SK-N-SH (cell line): ENCODE data around the gene GSTO2. TPM values are rescaled to one million over a fixed set of nuclear protein-coding genes. Genes with fewer than 3 reads are reported as not detected.

Source experiments
- CTCF ChIA-PET: fragments of 300-600, 350-600 bp; formaldehyde crosslinking; extraction: SDS; loops from one replicate; lab custom pipeline; 2021; lab: Yijun Ruan, JAX
- POLR2A ChIA-PET: fragments of 350-600 bp; sonication (Branson Sonifier 250); formaldehyde crosslinking; extraction: SDS; loops from one replicate; lab custom pipeline; 2020; ENCODE audit warnings: antibody characterized with exemption, inconsistent platforms; lab: Yijun Ruan, JAX
- DNase-seq: peaks from one replicate; pipeline ENCODE4 v3.0.0; 2012
- H2AFZ ChIP-seq: fragments of 200-600 bp; sonication (generic); 2 replicates; pipeline ENCODE4 v1.8.1; 2016; ENCODE audit warnings: antibody characterized with exemption, mild to moderate bottlenecking, low read depth
- H3F3A ChIP-seq: fragments of 200-600 bp; sonication (generic); replicated peaks from 2 replicates; pipeline ENCODE3; 2016; ENCODE audit warnings: antibody characterized with exemption, mild to moderate bottlenecking; ENCODE audit not compliant: insufficient read depth
- H3K27ac ChIP-seq, 2 experiments: fragments of 200-500 bp in 1 of 2; fragments of 200-600 bp in 1 of 2; sonication (Bioruptor generic) in 1 of 2; sonication (generic), shearing (Covaris generic) in 1 of 2; 2 replicates each; pipeline versions ENCODE4 v1.5.1 to v1.6.1; 2014 to 2016; ENCODE audit warnings: low read depth in 2 of 2, inconsistent platforms in 1 of 2, low read length in 1 of 2, mild to moderate bottlenecking in 1 of 2, mixed read lengths in 1 of 2
- H3K27me3 ChIP-seq: fragments of 200-600 bp; sonication (generic), shearing (Covaris generic); 2 replicates; pipeline ENCODE4 v1.6.1; 2016; ENCODE audit warnings: mixed run types; ENCODE audit not compliant: insufficient read depth
- H3K36me3 ChIP-seq, 2 experiments: fragments of 200-500 bp in 1 of 2; fragments of 200-600 bp in 1 of 2; sonication (Bioruptor generic) in 1 of 2; sonication (generic) in 1 of 2; replicated peaks in 1 of 2; 2 replicates each; pipeline versions ENCODE3 to v1.5.1; 2014 to 2016; ENCODE audit warnings: low read length in 1 of 2, mild to moderate bottlenecking in 1 of 2; ENCODE audit not compliant: insufficient read depth in 2 of 2, control insufficient read depth in 1 of 2
- H3K4me1 ChIP-seq, 2 experiments: fragments of 200-500 bp in 1 of 2; fragments of 200-600 bp in 1 of 2; sonication (Bioruptor generic) in 1 of 2; sonication (generic), shearing (Covaris generic) in 1 of 2; 2 replicates each; pipeline versions ENCODE4 v1.5.1 to v1.6.1; 2014 to 2016; ENCODE audit warnings: low read depth in 1 of 2, low read length in 1 of 2, mixed run types in 1 of 2; ENCODE audit not compliant: insufficient read depth in 2 of 2, control insufficient read depth in 1 of 2
- H3K4me2 ChIP-seq: fragments of 200-600 bp; sonication (generic), shearing (Covaris generic); 2 replicates; pipeline ENCODE4 v1.6.1; 2017; ENCODE audit warnings: mixed run types
- H3K4me3 ChIP-seq, 2 experiments: fragments of 200-500 bp in 1 of 2; fragments of 200-600 bp in 1 of 2; sonication (Bioruptor generic) in 1 of 2; sonication (generic), shearing (Covaris generic) in 1 of 2; 2 replicates each; pipeline versions ENCODE4 v1.5.1 to v1.8.1; 2014 to 2016; ENCODE audit warnings: low read depth in 2 of 2, inconsistent platforms in 1 of 2, low read length in 1 of 2, mild to moderate bottlenecking in 1 of 2, mixed read lengths in 1 of 2, moderate library complexity in 1 of 2
- H3K79me2 ChIP-seq: fragments of 200-600 bp; sonication (generic); 2 replicates; pipeline ENCODE4 v1.8.1; 2017; ENCODE audit warnings: mild to moderate bottlenecking; ENCODE audit not compliant: insufficient read depth
- H3K9ac ChIP-seq: fragments of 200-600 bp; sonication (generic); 2 replicates; pipeline ENCODE4 v1.6.1; 2017; ENCODE audit warnings: mixed run types
- H3K9me2 ChIP-seq: fragments of 200-600 bp; sonication (generic); 2 replicates; pipeline ENCODE4 v1.6.1; 2017; ENCODE audit warnings: mixed run types
- H3K9me3 ChIP-seq: fragments of 200-600 bp; sonication (generic); 2 replicates; pipeline ENCODE4 v1.6.1; 2017; ENCODE audit warnings: mixed run types, mild to moderate bottlenecking, moderate library complexity
- H4K20me1 ChIP-seq: fragments of 200-600 bp; sonication (generic); 2 replicates; pipeline ENCODE4 v1.6.1; 2017; ENCODE audit warnings: mild to moderate bottlenecking, mixed run types; ENCODE audit not compliant: insufficient read depth
- ELF1 ChIP-seq: IDR thresholded peaks from 2 replicates; pipeline ENCODE4 v1.4.0; 2012
- EZH2phosphoT487 ChIP-seq: fragments of 200-600 bp; sonication (generic); IDR thresholded peaks from 2 replicates; pipeline ENCODE4 v1.6.1; 2017; ENCODE audit warnings: low read depth, mixed run types, mild to moderate bottlenecking, antibody characterized with exemption, moderate library complexity, borderline replicate concordance
- FOXM1 ChIP-seq: IDR thresholded peaks from 2 replicates; pipeline ENCODE4 v1.4.0; 2012; ENCODE audit warnings: low read depth, mild to moderate bottlenecking
- GABPA ChIP-seq: IDR thresholded peaks from 2 replicates; pipeline ENCODE4 v1.4.0; 2012; ENCODE audit warnings: low read depth, mild to moderate bottlenecking
- GATA2 ChIP-seq: sonication (generic); formaldehyde crosslinking; IDR thresholded peaks from 2 replicates; pipeline ENCODE4 v1.5.0; 2020; ENCODE audit warnings: mild to moderate bottlenecking, missing genetic modification reagents
- JUND ChIP-seq: IDR thresholded peaks from 2 replicates; pipeline ENCODE4 v1.4.0; 2012
- MEF2A ChIP-seq: IDR thresholded peaks from 2 replicates; pipeline ENCODE4 v1.4.0; 2012; ENCODE audit warnings: low read depth, borderline replicate concordance
- MXI1 ChIP-seq: IDR thresholded peaks from 2 replicates; pipeline ENCODE4 v1.6.1; 2012; ENCODE audit warnings: mild to moderate bottlenecking, low read depth, low read length, improper control_type of control experiment
- REST ChIP-seq: IDR thresholded peaks from 2 replicates; pipeline ENCODE4 v1.6.1; 2012; ENCODE audit warnings: mild to moderate bottlenecking, low read depth, low read length, moderate library complexity
- SMC3 ChIP-seq: IDR thresholded peaks from 2 replicates; pipeline ENCODE4 v1.6.1; 2012; ENCODE audit warnings: low read depth, low read length, improper control_type of control experiment
- TAF1 ChIP-seq: IDR thresholded peaks from 2 replicates; pipeline ENCODE4 v1.6.1; 2012; ENCODE audit warnings: low read depth, mild to moderate bottlenecking, low read length, moderate library complexity, borderline replicate concordance
- USF1 ChIP-seq: IDR thresholded peaks from 2 replicates; pipeline ENCODE4 v1.4.0; 2012; ENCODE audit warnings: low read depth, borderline replicate concordance
- USF2 ChIP-seq: fragments of 150-350 bp; IDR thresholded peaks from 2 replicates; pipeline ENCODE4 v1.6.1; 2017; ENCODE audit warnings: antibody characterized with exemption, low read length, low read depth, borderline replicate concordance
- ZBTB33 ChIP-seq: IDR thresholded peaks from 2 replicates; pipeline ENCODE4 v1.4.0; 2012; ENCODE audit warnings: low read depth, borderline replicate concordance
- WGBS: methylation state at CpG from one replicate; pipeline ENCODE4 v1.1.6; 2017; ENCODE audit warnings: low lambda C conversion rate; 5-methylcytosine and 5-hydroxymethylcytosine counted together
- polyA plus RNA-seq, 3 experiments: library from polyadenylated mRNA; depleted of rRNA; stranded (reverse); fragments of >200 nt; gene quantifications; 2 replicates each; pipeline ENCODE4 v1.2.3, GENCODE V29; 2012

GSTO2 gene
- polyA plus RNA-seq, 1 of the 3 experiments (the other 2 are of a cell fraction) = 0.49 TPM

GRCh38 chr10:104243512-104243911 lies 25.5 kb upstream of the GSTO2 start (continued):
- TF ChIP-seq REST (no peak), TAF1 (no peak)

- Histone ChIP-seq H3K4me2 (no peak overlapping the region), H3K27me3 (no peaks in the 10 kb centered on the region; the same call in 1 of the 2 replicates), H4K20me1 (no peaks in the 10 kb centered on the region), H3K9me3 (no peaks in the 10 kb centered on the region), H3K9me2 (no peaks in the 10 kb centered on the region), H3K4me1 (no peaks in the 10 kb centered on the region), H3K4me3 (no peak overlapping the region), H3K79me2 (no peaks in the 10 kb centered on the region), H3K9ac (no peak overlapping the region), H3F3A (peaks cover 3% of the 10 kb centered on the region), H3K36me3 (no peaks in the 10 kb centered on the region), H3K27ac (no peak overlapping the region), H2AFZ (no peak overlapping the region)
- no peak for DNase-seq
- 88% methylated on average over 16 of the region's 34 CpGs for WGBS
- CTCF ChIA-PET = interaction anchor here (1.2 kb wide), 1 partner anchor 46 kb away, joined by 3 read pairs; no protein-coding TSS in a partner anchor
- TF ChIP-seq MEF2A (no peak), MXI1 (no peak), ELF1 (no peak), GATA2 (CRISPR knock-in tag) (no peak), GABPA (no peak), USF2 (no peak), EZH2phosphoT487 (no peak), FOXM1 (no peak), JUND (no peak), USF1 (no peak), SMC3 (no peak), ZBTB33 (no peak)
- POLR2A ChIA-PET = no interaction called here
Measured at GRCh38 chr10:104245066-104245632, 23.8 kb upstream of the GSTO2 start.
